ENCODE data around the gene AGAP2.
A peak's percentile ranks its signal among the peaks of the same experiment; 100 is the strongest.

AGAP2 gene

DNA sequence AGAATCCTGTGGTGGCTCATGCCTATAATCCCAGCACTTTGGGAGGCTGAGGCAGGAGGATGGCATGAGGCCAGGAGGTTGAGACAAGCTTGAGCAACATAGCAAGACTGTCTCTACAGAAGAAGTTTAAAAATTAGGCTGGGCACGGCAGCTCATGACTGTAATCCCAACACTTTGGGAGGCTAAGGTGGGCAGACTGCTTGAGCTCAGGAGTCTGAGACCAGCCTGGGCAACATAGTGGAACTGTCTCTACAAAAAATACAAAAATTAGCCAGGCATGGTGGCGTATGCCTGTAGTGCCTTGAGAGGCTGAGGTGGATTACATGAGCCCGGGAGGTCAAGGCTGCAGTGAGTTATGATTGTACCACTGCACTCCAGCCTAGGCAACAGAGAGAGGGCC is 29.3 kb upstream of the AGAP2 start:
- DNase-seq (ENCODE audit: low read depth, low spot score) = no peak

DNA sequence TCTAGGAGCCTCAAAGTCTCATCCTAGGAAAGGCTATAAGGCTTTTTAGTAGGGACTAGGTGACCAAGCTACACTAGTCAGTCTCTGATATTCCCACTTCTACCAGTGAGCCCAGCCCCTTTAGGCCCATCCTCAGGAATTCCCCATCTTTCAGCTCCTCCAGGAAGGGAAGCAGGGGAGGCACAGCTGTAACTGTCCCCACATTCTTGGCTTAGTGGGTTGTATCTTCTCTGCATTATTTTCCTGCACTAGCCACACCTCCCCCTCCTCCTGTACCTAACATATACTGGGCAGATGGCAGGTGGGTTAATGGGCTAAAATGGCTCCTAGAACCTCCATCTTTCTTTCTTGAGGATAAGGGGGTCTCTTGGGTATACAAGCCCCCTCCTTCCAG is 28.8 kb upstream of the AGAP2 start:
- DNase-seq (ENCODE audit: low read depth, low spot score) = no peak

DNA sequence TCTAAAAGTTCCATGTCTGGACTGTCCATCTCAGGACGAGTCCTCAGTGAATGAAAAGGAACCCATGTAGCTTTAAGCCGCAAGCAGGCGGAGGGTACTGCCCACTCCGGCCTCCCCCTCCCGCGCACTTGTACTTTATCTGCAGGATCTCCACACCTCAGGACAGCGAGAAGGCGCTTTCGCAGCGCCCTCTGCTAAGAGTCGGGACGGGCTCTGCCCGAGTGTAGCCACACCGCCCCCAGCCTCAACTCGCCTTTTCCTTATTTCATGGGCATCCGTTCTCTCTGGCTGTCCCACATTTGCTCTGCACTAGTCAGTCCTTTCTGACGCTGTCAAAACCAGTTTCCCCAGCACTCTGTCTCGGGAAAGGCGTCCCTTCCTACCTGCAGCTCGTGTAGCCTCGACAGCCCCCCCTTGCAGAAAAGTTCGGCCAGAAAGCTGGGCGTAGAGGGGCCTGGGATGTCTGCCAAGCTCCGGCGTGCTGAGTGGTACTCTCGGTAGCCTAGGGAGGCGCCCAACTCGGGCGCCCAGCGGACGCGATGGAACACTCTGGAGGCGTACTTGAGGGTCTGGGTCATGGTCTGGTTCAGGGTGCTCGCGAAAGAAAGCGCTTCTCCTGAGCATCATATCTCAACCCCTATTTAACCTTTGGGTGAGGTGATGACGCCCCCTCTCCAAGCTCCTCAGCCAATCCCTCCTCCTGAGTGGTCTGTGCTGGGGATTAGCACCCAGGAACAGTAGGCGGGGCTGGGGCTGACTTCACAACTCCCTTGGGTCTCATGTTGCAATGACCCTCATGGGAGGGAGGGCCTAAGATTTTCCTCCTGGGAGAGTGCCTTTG is 28.1 kb upstream of the AGAP2 start, which contains the start of gene CYP27B1:
CYP27B1 (minus strand) TSS at position 615 of the 841 bp plus-strand sequence; CDS start at position 578, 37 bp downstream.
- DNase-seq (ENCODE audit: low read depth, low spot score) = no peak

DNA sequence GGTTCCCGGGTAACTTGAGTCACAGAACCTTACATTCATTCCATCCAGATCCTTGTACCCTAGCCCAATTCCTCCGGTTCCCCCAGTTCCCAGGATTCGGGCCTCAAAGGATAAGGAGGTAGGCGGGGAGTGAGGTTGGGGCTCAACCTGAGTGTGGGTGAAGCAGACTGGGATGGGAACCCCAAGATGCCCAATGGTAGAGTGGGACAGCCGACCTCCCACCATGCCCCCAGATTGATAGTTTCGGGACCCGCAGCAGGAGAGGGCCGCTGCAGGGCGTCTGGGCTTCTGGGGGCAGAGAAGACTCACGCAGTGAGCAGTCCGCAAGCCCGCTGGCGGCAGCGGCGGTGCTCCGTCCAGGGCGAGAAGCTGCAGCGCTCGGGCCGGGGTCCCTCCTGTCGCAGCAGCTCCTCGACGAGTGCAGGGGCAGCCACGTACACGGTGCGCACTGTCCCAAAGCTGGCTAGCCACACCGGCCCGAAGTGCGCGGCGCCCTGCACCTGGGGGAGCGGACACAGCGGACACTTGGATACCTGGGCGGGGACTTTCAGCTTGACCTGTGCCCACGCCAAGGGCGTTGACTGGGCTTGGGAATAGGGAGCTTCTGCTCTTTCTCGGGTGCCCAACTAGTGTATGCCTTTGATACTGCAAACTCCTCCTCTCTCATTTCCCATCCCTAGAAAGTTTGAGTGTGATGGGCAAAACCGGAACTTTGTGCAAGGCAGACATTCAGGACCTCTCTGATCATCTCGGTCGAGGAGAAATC is 27.3 kb upstream of the AGAP2 start:
- no peak for DNase-seq (ENCODE audit: low read depth, low spot score)

DNA sequence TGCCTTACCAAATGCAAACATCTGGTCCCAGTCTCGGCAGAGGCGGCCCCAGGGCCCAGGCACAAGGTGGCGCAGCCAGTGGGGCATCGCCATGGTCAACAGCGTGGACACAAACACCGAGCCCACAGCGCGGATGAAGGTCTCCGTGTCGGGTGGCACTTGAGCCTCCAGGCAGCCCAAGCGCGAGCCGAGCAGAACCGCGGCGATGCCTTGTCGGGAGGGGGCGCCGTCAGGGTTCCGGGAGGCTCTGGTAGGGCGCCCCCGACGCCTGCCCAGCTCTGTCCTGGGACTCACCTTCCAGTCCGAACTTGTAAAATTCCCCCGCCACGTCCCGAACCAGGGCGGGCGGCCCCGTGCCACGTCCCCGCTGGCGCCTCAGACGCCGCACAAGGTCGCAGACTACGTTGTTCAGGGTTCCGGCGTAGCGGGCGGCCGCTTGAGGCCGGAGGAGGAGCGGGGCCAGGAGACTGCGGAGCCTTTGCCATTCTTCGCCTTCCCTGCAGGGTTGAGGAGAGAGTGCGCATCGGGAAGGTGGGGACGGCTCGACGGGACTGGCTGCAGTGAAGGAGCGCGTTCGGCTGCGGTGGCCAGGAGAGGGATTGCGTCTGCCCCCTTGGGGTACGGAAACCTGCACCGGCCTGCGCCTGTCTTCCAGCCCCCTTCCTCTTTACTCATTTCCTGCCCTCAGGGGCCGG is 26.6 kb upstream of the AGAP2 start:
- DNase-seq (ENCODE audit: low read depth, low spot score) = no peak

DNA sequence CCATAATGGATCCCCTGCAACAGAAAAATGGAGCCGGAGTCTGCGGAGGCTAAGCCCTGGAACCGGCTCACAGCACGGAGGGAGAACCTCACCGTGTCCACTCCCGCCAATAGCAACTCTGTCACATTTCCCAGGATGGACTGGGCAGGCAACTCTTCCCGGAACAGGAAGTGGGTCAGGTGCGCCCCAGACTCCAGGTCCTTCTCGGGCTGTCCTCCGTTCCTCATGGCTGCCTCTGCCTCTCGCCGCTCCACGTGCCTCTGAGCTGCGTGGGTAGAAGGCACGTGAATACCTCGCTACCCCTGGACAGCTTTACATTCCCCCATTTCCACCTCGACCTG is 26.1 kb upstream of the AGAP2 start:
- no peak for DNase-seq (ENCODE audit: low read depth, low spot score)

DNA sequence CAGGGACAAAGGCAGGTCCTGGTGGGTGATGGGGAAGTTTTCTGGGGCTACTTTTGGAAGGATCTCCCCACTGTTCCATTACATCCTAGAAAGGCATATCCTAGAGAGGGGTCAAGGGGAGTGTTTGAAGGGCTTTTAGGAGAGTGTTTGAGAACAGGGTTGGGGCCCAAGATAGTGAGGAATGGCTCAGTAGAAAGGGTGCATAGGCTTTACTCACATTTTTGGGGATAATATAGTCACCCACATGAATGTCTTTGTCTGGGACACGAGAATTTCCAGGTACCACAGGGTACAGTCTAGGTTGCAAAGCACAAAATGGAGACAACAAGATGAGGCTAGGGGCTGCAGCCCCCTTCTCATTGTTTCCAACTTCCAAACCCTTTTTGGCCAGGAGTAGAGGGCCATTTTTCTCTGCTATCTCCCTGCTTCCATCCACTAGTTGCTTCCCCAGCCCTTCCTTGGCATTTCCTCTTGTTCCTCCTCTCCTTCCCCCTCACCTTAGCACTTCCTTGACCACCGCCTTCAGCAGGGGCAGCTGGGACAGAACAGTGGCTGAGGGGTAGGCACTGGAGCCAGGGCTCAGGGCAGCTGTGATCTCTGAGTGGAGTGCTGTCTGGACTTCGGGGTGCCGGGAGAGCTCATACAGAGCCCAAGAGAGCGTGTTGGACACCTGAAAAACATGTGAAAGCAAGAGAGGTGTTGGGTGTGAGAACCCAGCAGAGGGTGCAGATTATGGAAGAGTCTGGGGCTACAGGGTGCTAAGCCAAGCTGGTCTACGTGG is 25.5 kb upstream of the AGAP2 start:
- DNase-seq (ENCODE audit: low read depth, low spot score) = no peak

DNA sequence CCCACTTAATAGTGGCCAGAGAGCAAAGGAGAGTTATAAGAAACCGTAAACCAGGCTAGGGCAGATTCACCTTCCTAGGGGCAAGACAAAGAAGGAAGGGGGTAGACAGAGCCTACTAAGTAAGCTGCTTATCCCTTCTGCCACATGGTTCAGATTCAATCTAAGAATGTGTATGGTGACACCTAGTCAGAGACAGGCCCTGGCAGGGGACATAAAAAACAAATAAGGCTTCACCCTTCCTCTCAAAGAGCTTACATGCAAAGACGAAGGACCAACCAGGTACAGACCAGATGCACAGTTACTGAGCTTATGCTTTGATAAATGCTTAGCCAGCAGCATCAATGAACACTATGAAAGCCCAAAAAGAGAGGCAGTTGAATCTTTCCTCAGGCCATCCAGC is 23.9 kb upstream of the AGAP2 start:
- DNase-seq (ENCODE audit: low read depth, low spot score) = no peak

DNA sequence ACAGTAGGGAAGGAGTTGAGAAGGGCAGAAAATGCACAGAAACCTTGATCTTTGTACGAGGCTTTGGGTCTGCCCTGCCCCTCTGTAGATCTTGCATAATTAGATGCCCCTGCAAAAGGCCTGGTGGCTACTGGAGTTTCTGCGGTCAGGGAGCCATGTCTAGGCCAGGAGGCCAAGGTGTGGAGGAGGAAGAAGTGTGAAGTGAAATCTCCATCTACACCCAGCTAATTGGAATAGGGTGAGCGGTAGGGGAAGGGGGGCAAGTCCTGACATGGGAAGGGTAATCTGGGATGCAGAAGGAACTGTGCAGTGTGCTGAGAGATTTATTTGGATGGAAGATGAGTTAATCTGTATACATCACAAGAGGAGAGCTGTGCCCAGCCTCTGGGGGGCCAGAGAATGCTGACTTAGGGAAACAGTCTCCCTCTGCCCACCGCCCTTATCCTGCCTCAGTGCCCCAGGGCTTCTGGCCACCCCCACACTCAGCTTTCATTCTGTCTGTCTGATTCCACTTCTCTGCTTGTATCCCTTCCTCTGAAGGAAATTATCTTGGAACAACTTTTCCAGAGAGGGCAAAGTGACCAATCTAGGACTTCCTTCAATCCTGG is 23.0 kb upstream of the AGAP2 start:
- DNase-seq (ENCODE audit: low read depth, low spot score) = no peak

DNA sequence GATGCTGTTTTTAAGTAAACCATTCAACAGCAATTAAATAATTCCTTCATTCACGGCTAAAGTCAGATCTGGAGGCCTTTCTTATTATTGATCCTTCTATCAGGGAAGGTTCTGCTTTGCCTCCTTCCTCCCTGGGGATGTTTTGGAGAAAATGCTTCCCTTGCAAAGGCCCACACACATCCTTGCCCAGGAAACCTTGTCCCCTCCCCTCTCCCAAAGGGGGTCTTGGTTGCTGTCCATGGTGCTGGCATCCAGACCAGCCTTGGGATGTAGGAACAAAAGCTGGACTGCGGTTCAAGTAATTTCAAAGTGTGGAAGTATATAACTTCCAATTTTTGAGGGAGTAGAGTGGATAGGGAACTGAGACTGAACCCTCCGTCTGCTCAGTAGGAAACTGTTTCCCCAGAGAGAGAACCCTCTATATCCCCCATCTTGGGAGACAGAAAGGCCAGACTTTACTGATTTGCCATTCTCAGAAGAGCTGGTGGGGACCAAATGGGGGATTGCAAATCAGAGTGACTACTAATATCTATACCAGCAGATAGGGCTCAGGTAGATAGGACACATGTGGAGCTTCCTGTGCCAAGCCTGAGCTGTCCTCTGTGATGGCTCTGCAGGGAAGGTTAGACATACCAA is 21.9 kb upstream of the AGAP2 start:
- DNase-seq (ENCODE audit: low read depth, low spot score) = no peak

DNA sequence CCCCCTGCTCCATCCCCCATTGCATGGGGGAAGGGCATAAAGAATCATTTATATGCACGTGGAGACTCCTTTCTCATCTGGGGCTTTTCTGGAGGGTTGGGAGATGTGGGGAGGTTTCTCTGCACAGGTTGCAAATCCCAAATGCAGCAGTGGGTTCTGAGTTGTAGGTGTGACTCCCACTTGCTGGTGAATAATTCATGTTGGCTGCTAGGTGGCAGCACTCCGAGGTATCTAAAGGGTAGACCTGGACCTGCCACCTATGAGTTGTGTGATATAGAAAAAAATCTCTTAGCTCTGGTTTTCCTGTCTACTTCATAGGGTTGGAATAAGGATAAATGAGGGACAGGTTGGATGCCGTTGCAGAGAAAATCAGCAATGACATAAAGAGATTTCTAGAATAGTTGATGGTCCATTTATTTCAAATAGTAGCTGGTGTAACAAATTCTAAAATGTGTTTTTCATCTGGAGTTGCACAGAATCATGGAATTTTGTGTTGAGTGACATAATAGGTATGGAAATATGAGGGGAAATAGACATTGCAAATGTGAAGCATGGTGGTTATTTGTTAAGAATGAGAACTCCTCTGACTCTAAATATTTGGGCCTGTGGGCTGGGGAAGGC is 20.9 kb upstream of the AGAP2 start:
- DNase-seq (ENCODE audit: low read depth, low spot score) = no peak

DNA sequence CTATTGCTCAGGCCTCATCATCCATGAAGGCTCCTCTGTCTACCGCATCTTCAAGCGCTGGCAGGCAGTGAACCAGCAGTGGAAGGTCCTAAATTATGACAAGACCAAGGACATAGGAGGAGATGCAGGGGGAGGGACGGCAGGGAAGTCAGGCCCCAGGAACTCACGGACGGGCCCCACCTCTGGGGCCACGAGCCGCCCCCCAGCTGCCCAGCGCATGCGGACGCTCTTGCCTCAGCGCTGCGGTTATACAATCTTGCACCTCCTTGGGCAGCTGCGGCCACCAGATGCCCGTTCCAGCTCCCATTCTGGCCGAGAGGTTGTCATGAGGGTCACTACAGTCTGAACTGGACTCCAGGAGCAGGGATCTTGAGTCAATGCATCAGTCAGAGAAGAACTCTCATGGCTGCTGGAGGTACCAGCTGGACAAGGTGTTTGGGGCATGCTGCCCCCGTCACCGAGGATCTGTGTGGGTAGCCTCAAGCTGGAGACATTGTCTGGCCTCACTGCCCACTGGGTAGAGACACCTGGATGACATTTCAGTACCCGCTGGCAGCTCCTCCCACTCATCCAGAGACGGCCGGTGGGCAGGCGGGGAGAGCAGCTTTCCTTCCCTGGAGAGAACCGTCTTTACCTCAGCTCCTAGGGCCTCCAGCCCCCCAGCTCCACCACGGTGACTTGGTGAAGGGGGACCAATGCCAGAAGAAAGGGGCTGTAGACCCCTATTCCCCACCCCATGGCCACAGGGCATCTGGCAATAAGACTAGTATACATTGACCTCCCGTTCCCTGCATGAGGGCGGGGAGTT is 20.2 kb upstream of the AGAP2 start:
- no peak for DNase-seq (ENCODE audit: low read depth, low spot score)

DNA sequence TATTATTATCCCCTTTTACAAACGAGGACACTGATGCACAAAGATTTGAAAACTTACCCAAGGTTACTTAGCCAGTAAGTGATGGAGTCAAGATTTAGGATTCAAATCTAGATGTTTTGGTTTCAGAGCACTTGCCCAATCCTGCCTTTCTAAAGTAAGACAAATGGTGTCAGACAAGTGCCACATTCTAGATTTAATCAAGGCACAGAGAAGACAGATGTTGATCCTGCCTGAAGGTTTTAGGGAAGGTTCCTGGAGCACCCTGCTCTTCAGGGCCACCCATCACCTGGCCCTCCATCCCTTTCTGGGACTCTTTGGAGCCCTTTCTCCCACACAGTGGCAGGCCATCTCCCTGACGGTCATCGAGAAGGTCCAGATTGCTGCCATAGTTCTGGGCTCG is 19.2 kb upstream of the AGAP2 start:
- no peak for DNase-seq (ENCODE audit: low read depth, low spot score)

DNA sequence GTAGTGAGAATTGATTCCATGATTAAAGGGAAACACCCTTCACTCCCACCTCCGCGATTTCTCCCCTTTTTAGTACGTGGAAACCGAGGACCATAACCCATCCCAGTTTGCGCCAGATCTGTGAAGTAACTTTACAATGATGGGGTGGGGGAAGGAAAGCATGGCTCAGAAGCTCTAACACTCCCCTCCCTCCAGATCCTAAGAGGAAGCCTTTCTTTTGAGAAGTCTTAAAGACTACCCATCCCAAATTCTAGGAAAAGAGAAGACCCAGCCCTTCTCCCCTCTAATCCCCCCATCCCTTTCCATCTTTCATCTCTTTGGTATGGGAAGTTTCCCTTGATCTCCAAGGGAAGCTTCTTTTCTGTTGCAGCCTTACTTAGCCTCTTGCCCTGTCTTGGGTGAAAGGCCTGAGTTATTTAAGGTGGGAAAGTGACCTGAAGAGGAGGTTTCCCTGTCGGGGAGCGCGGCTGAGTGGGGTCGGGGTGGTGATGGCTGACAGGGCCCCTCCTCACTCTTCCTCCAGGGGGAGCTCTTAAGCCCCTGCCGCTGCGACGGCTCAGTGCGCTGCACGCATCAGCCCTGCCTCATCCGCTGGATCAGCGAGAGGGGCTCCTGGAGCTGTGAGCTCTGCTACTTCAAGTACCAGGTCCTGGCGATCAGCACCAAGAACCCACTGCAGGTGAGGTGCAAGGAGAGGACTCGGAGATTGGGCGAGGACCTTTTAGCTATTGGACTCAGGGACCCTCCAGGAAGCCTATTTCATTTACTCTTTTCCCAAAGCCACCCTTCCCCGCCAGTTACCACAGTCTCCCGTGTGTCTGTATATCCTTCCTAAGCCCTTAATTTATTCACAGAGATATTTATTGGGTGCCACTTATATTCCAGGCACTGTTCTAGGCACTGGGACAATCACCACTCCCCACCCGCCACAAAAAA is 18.1 kb upstream of the AGAP2 start:
- DNase-seq (ENCODE audit: low read depth, low spot score) = peak; percentile 55

DNA sequence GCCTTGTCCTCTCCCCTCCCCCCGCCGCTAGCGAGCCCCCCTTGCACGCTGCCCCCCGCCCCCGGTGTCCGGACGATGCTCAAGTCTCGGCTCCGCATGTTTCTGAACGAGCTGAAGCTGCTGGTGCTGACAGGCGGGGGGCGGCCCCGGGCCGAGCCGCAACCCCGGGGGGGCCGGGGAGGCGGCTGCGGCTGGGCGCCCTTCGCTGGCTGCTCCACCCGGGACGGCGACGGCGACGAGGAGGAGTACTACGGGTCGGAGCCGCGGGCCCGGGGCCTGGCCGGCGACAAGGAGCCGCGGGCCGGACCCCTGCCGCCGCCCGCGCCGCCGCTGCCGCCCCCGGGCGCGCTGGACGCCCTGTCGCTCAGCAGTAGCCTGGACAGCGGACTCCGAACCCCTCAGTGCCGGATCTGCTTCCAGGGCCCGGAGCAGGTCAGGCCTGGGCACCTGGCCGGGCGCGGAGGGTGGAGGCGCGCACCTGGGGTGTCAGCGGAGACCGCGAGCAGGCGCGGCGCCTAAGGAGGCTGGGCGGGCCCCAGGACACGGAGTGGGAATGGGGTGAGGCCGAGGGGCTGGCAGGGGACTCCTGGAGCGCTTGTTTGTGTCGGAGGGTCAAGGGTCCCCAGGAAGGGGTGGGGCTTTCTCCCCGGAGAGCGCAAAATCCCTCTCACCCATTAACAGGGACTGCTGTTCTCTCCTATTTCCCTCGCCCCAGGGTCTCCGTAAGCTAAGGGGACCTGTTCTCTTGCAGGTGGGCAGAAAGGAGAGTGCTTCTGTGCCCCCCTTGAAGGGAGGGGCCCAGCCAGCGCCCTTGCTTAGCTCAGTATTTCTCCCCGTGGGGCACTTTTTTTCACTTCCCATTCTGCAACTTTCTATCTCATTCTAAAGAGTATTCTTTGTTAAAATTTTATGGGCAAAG is 17.2 kb upstream of the AGAP2 start:
- DNase-seq (ENCODE audit: low read depth, low spot score) = no peak

DNA sequence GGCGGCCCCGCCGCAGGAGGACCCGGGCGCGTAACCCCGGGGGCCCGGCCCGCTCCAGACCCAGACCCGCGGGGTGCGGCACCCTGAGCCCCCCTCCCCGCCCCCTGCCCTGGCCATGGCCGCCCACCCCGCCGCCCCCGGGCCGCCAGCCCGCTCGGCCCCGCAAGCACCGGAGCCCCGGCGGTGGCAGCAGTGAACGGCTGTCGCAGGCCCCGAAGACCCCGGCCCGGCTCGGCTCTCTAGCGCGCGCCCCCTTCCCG is 16.6 kb upstream of the AGAP2 start:
- DNase-seq (ENCODE audit: low read depth, low spot score) = no peak

DNA sequence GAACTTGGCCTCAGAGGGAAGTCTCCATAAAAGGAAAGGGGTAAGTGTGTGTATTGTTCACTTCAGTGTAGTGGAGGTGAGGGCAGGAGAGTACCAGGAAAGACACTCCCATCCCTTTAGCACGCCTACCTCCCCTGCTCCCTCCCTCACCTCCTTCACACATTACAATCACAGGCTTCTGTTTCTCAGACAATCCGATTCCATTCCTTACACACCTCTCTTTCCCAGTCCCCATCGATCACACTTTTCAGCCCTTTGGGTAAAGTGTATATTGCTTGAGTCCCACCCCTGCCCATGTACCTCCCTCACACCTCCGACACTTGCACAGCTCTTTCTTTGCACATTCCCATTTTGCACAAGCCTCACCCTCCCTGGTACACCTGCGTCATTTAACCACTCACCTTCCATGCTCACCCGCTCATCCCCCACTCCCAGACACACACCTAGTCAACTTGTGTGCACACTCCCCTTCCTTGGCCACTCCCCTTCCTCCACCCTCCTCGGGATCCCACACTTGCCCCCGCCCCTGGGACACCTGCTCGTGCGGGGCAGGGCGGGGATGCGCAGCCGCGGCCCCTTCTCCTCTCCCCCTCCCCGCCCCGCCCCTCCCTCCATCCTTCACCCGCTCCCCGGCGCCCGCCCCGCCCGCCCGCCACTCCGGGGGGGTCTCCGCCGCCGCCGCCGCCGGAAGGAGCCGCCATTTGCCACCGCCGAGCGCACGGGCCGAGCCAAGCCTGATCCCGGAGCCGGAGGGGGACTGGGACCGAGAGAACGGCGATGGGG is 16.1 kb upstream of the AGAP2 start, which contains the start of gene MARCHF9:
MARCHF9 (plus strand) TSS at position 693 of the 783 bp plus-strand sequence. CDS start 426 bp downstream, outside the sequence.
- DNase-seq (ENCODE audit: low read depth, low spot score) = peak; percentile 59

Measured in activated naive CD8-positive, alpha-beta T cell treated with anti-CD3 and anti-CD28 coated beads, Interleukin-2, amount 50 U/mL, for 16 hours (primary cell).